Measurements from ENCODE around the gene THADA.

THADA gene

DNA sequence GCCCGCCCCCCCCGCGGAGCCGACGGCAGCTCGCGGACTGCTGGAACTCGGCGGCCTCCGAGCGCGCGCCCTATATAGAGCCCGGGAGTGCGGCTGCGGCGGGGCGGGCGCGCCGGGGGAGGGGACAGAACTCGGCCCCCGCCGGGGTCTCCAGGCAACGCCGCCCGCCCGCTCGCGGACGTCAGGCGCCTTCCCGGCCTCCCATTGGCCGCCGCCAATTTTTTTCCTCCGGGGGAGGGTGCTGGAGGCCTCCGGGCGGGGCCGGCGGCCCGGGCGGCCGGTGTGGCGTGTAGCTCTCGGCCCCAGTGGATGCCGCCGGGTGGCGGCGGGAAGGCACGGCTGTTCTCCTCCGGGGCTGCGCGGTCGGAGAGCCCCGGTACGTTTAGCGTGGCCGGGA lies 369.3 kb downstream of the THADA start, which contains the start of gene ZFP36L2 (continued):
- no peak for TF ChIP-seq TSHZ1 (tag by site-specific recombination; IDR thresholded peaks at IDR 0.05; ENCODE audit: borderline replicate concordance)
- TF ChIP-seq ZNF510 (tag by site-specific recombination; IDR thresholded peaks at IDR 0.05; ENCODE audit: insufficient replicate concordance) = no peak
- peak; percentile 26; the same call in 1 of the 2 replicates for TF ChIP-seq BCL11B (tag by site-specific recombination; IDR thresholded peaks at IDR 0.05; ENCODE audit: low read depth)
- no peak for TF ChIP-seq GFI1B (tag by site-specific recombination; IDR thresholded peaks at IDR 0.05)
- TF ChIP-seq ZSCAN23 (tag by site-specific recombination; IDR thresholded peaks at IDR 0.05) = no peak
- no peak for TF ChIP-seq ZBTB11 (tag by site-specific recombination; conservative IDR thresholded peaks at IDR 0.05; ENCODE audit: low read depth)
- TF ChIP-seq ZNF624 (tag by site-specific recombination; IDR thresholded peaks at IDR 0.05) = no peak
- no peak for TF ChIP-seq ZNF600 (tag by site-specific recombination; IDR thresholded peaks at IDR 0.05)
- no peak for TF ChIP-seq ZNF239 (tag by site-specific recombination; IDR thresholded peaks at IDR 0.05)
- no peak for TF ChIP-seq ZNF169 (tag by site-specific recombination; IDR thresholded peaks at IDR 0.05)
- TF ChIP-seq ZNF266 (tag by site-specific recombination; IDR thresholded peaks at IDR 0.05; ENCODE audit: low read depth) = no peak
- TF ChIP-seq ZNF302 (tag by site-specific recombination; IDR thresholded peaks at IDR 0.05; ENCODE audit: low read depth) = no peak
- TF ChIP-seq ZNF19 (tag by site-specific recombination; IDR thresholded peaks at IDR 0.05; ENCODE audit: low read depth) = no peak
- peak; percentile 19; the same call in 1 of the 2 replicates for TF ChIP-seq GLIS2 (tag by site-specific recombination; IDR thresholded peaks at IDR 0.05)
- no peak for TF ChIP-seq HOXC10 (CRISPR knock-in tag; IDR thresholded peaks at IDR 0.05)
- peak; percentile 84 for TF ChIP-seq ZNF362 (tag by site-specific recombination; IDR thresholded peaks at IDR 0.05)
- TF ChIP-seq ZNF544 (tag by site-specific recombination; IDR thresholded peaks at IDR 0.05) = no peak
- no peak for TF ChIP-seq ZNF664 (tag by site-specific recombination; IDR thresholded peaks at IDR 0.05)
- TF ChIP-seq ZNF639 (tag by site-specific recombination; IDR thresholded peaks at IDR 0.05) = 0 out of 2 replicates have a peak, but pooled peaks have one; percentile 24
- TF ChIP-seq, protein P1, sequence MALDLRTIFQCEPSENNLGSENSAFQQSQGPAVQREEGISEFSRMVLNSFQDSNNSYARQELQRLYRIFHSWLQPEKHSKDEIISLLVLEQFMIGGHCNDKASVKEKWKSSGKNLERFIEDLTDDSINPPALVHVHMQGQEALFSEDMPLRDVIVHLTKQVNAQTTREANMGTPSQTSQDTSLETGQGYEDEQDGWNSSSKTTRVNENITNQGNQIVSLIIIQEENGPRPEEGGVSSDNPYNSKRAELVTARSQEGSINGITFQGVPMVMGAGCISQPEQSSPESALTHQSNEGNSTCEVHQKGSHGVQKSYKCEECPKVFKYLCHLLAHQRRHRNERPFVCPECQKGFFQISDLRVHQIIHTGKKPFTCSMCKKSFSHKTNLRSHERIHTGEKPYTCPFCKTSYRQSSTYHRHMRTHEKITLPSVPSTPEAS (tag by site-specific recombination; IDR thresholded peaks at IDR 0.05) = no peak

Measured in HEK293 (cell line).